Urothelium cell line (cell line): ENCODE data around the gene SUPT3H.
"Not testable (repeated sequence)": the region's sequence is repeated elsewhere in the genome, so short reads cannot be mapped to it uniquely, and the experiment has no call there.

ENCODE experiments used
- DNase-seq: peaks from one replicate; pipeline ENCODE4 v3.0.0; 2011; ENCODE audit warnings: low spot score, mixed read lengths
- FAIRE-seq: peaks from 2 replicates; lab custom pipeline; 2011; peaks lifted over from hg19 to GRCh38; lab: Jason Lieb, UNC

The SUPT3H gene

GRCh38 chr6:45076217-45076930, 301.4 kb downstream of the SUPT3H start:
- FAIRE-seq (no peak), DNase-seq (no peak)

- no peak for DNase-seq
- FAIRE-seq = no peak
Measured at GRCh38 chr6:45075246-45075645, 302.5 kb downstream of the SUPT3H start.

GRCh38 chr6:45074439-45074838, 303.3 kb downstream of the SUPT3H start:
- FAIRE-seq = no peak
- DNase-seq = no peak

DNA sequence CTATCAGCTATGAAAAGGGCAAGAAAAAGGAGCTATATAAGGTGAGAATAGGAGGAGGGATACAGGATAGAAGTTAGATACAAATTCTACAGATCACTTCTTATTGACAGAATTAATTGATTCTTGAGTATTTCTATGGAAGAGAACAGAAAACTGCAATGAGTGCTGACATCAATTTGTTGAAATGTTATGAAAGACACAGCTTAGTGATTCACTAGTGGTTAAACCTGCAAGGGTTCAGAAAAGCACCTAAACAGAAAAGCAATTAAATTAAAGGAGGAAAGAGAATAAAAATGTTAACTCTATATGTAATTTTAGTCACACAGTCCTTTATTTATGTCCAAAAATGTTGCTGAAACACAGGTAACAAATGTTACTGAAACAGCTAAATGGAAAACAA, 304.0 kb downstream of the SUPT3H start:
- no peak for FAIRE-seq

GRCh38 chr6:45072673-45073072, 305.1 kb downstream of the SUPT3H start:
- FAIRE-seq = no peak

More for the DNA sequence above, 304.0 kb downstream of the SUPT3H start:
- no peak for DNase-seq

GRCh38 chr6:45072016-45072415, 305.7 kb downstream of the SUPT3H start:
- DNase-seq (no peak), FAIRE-seq (no peak)

More at GRCh38 chr6:45072673-45073072, 305.1 kb downstream of the SUPT3H start:
- no peak for DNase-seq

GRCh38 chr6:45069091-45069490, 308.6 kb downstream of the SUPT3H start:
- DNase-seq (no peak), FAIRE-seq (no peak)

- DNase-seq, FAIRE-seq: not testable (repeated sequence)
Measured at GRCh38 chr6:45067446-45067845, 310.3 kb downstream of the SUPT3H start.

DNA sequence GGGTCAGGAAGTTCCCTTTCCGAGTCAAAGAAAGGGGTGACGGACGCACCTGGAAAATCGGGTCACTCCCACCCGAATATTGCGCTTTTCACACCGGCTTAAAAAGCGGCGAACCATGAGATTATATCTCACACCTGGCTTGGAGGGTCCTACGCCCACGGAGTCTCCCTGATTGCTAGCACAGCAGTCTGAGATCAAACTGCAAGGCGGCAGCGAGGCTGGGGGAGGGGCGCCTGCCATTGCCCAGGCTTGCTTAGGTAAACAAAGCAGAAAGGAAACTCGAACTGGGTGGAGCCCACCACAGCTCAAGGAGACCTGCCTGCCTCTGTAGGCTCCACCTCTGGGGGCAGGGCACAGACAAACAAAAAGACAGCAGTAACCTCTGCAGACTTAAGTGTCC, 315.1 kb downstream of the SUPT3H start:
- FAIRE-seq, DNase-seq: not testable (repeated sequence)

GRCh38 chr6:45057711-45058110, 320.0 kb downstream of the SUPT3H start:
- DNase-seq (no peak), FAIRE-seq (no peak)

GRCh38 chr6:45054610-45055009, 323.1 kb downstream of the SUPT3H start:
- DNase-seq (no peak), FAIRE-seq (no peak)

DNA sequence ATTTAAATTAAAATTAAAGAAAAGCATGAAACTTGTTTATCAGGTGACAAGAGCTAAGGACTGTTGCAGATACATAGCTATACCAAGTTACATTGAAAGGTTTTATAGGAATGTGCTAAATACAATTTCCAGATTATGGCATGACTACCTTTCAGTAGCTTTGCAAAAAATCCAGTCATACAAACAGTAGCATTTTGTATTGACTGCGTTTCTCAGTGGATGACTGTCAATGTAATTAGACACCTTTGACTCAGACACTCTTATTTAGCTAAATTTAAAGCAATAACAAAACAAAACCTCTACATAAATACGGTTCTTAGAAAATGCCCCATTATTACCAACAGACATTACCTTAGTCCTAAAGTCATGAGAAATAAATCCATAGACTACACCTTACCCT, 325.4 kb downstream of the SUPT3H start:
- DNase-seq (no peak), FAIRE-seq (no peak)

DNA sequence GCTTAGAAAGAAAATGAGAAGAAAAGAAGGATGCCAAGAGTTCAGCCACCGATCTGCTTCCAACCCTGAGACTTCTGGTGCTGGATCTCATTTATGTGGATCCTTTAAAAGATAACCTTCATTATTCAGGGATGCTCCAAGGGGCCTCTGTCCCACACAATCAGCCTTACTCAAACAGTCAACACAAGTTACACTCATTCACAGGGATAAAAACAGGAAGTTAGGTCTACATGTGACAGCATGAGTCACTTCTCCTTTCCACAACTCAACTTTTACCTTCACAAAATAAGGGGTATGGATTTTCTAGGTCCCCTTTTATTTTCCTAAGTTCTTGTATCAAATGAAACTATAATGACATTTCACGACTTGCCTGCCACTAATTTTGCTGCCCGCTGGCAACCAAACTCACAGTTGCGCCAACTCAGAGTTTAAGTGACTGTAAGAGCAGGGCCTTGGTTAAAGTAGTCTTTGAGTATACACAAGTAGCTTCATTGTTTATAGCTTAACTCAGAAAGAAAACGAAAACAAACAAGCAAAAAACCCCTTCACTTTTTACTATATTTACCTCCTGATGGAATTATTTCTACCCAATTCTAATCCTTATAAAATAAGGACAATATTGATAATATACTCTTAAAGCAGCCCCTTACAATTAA, 328.4 kb downstream of the SUPT3H start:
- DNase-seq = peak; percentile 16
- no peak for FAIRE-seq

- FAIRE-seq = no peak
- no peak for DNase-seq
Measured at GRCh38 chr6:45047573-45047972, 330.2 kb downstream of the SUPT3H start.

GRCh38 chr6:45045253-45045601, 332.5 kb downstream of the SUPT3H start:
- DNase-seq (no peak), FAIRE-seq (no peak)

GRCh38 chr6:45044510-45045252, 333.1 kb downstream of the SUPT3H start:
- DNase-seq (no peak), FAIRE-seq (no peak)

GRCh38 chr6:45044086-45044485, 333.6 kb downstream of the SUPT3H start:
- FAIRE-seq = no peak
- DNase-seq = no peak

DNA sequence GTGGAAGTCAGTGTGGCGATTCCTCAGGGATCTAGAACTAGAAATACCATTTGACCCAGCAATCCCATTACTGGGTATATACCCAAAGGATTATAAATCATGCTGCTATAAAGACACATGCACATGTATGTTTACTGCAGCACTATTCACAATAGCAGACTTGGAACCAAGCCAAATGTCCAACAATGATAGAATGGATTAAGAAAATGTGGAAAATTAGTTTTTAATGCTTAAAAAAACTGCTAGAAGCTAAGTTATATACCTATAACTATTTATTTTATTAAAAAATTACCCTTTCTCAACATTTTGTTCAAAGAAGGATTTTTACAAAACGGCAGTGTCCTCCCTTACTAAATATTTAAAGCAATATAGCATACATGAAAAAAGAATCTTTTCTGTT, 335.1 kb downstream of the SUPT3H start:
- not testable (repeated sequence) for DNase-seq, FAIRE-seq

- no peak for FAIRE-seq
- DNase-seq = no peak
Measured at GRCh38 chr6:45038226-45038625, 339.5 kb downstream of the SUPT3H start.

DNA sequence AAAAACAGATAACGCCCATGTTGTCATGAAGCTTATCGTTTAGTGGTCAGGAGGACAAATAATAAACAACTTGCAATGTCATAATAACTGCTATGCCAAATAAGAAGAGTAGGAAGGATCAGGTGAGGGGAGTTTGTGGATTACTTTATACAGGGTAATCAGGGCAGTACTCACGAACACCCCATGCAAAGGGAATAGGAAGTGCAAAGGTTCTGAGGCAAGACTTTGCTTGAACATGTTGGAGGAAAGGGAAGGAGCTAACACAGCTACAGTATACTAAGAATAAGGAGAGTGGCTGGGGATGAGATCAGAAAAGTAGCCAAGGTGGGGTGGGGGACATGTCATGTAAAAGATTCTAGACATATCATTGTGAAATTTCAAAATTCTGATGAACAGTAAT, 341.6 kb downstream of the SUPT3H start:
- DNase-seq = no peak
- no peak for FAIRE-seq

DNA sequence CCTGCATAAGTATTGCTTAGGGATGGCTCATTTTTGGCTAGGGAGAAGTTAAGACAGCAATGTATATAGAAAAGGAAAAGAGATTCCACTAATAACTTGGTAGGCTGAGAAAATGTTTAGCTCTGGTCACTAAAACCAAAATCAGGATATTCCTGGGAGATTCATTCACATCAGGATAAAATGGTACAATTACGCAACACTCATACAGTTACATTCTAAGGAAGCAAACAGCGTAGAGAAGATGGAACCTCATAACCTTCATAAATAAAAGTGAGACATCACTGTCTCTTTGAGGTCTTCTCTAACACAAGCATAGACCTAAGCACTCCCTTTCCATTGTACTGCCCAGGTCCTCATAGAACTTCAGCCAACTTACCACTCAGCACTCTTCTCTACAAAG, 345.3 kb downstream of the SUPT3H start:
- no peak for FAIRE-seq

GRCh38 chr6:45031601-45032000, 346.1 kb downstream of the SUPT3H start:
- DNase-seq (no peak), FAIRE-seq (no peak)

More for the DNA sequence above, 345.3 kb downstream of the SUPT3H start:
- DNase-seq = no peak
